ENCODE measurements around the gene KRI1. TPM values are rescaled to one million over a fixed set of nuclear protein-coding genes. Genes with fewer than 3 reads are reported as not detected.

KRI1 gene
- total RNA-seq, 4 donors from 2014 or later: 16.8 to 24.1 (median 19.9) TPM

GRCh38 chr19:10538204-10538983, 27.4 kb downstream of the KRI1 start:
- Histone ChIP-seq H3K27ac (no peak overlapping the region), H3K4me3 (no peak overlapping the region), H3K4me1 (peaks cover 0 to 3% of the 10 kb centered on the region in 2 donors), H3K27me3 (no peaks in the 10 kb centered on the region), H3K9me3 (no peaks in the 10 kb centered on the region), H3K36me3 (no peaks in the 10 kb centered on the region)
- TF ChIP-seq CTCF (IDR thresholded peaks at IDR 0.05 in 4 of 5, conservative IDR thresholded peaks at IDR 0.05 in 1 of 5): no peak
- no peak for TF ChIP-seq POLR2A (IDR thresholded peaks at IDR 0.05)
- in situ Hi-C loops (cut with MboI; ENCODE audit: low sequenced_read_pairs in 4 of 4) (no loop called here), intact Hi-C loops (cut with DNase I; ENCODE audit: low total_unique reads) (no loop called here)
- DNase-seq (no peak), ATAC-seq (no peak)

- ATAC-seq (no peak), DNase-seq (no peak)
- in situ Hi-C loops (cut with MboI; ENCODE audit: low sequenced_read_pairs in 4 of 4) (no loop called here), intact Hi-C loops (cut with DNase I; ENCODE audit: low total_unique reads) (no loop called here)
- Histone ChIP-seq H3K4me3 (no peak overlapping the region), H3K36me3 (no peaks in the 10 kb centered on the region), H3K4me1 (no peaks in the 10 kb centered on the region), H3K27ac (no peak overlapping the region), H3K9me3 (no peaks in the 10 kb centered on the region), H3K27me3 (no peaks in the 10 kb centered on the region)
- TF ChIP-seq POLR2A (IDR thresholded peaks at IDR 0.05) (no peak), CTCF (IDR thresholded peaks at IDR 0.05 in 4 of 5, conservative IDR thresholded peaks at IDR 0.05 in 1 of 5) (no peak)
These were observed 28.1 kb downstream of the KRI1 start for GRCh38 chr19:10537668-10538067.

- no peaks in the 10 kb centered on the region for H3K9me3 ChIP-seq
- TF ChIP-seq POLR2A (IDR thresholded peaks at IDR 0.05): no peak
- TF ChIP-seq CTCF (IDR thresholded peaks at IDR 0.05 in 4 of 5, conservative IDR thresholded peaks at IDR 0.05 in 1 of 5): no peak
- no peaks in the 10 kb centered on the region for H3K36me3 ChIP-seq
- no peak overlapping the region for H3K27ac ChIP-seq
- H3K4me1 ChIP-seq: no peaks in the 10 kb centered on the region
- H3K27me3 ChIP-seq: no peaks in the 10 kb centered on the region
- ATAC-seq (no peak), DNase-seq (no peak)
- H3K4me3 ChIP-seq: no peak overlapping the region
- in situ Hi-C loops (cut with MboI; ENCODE audit: low sequenced_read_pairs in 4 of 4) (no loop called here), intact Hi-C loops (cut with DNase I; ENCODE audit: low total_unique reads) (no loop called here)
These were observed 30.2 kb downstream of the KRI1 start for GRCh38 chr19:10535613-10536012.

- no peak for TF ChIP-seq CTCF (IDR thresholded peaks at IDR 0.05 in 4 of 5, conservative IDR thresholded peaks at IDR 0.05 in 1 of 5)
- no peak overlapping the region for H3K4me3 ChIP-seq
- H3K27ac ChIP-seq: no peak overlapping the region
- DNase-seq (no peak), ATAC-seq (no peak)
- no peaks in the 10 kb centered on the region for H3K4me1 ChIP-seq
- intact Hi-C loops (cut with DNase I; ENCODE audit: low total_unique reads) (no loop called here), in situ Hi-C loops (cut with MboI; ENCODE audit: low sequenced_read_pairs in 4 of 4) (no loop called here)
- H3K9me3 ChIP-seq: no peaks in the 10 kb centered on the region
- no peaks in the 10 kb centered on the region for H3K27me3 ChIP-seq
- no peaks in the 10 kb centered on the region for H3K36me3 ChIP-seq
These were observed 32.0 kb downstream of the KRI1 start for GRCh38 chr19:10533646-10534386.

Measured in gastrocnemius medialis (tissue), 4 donors.